ENCODE results near the gene ADGRL1.

The ADGRL1 gene

GRCh38 chr19:14185158-14185557 lies 20.8 kb downstream of the ADGRL1 start:
- no peak overlapping the region for H3K27ac ChIP-seq (replicated peaks)
- TF ChIP-seq GABPA (IDR thresholded peaks at IDR 0.05; ENCODE audit: low read depth) (no peak), CTCF (IDR thresholded peaks at IDR 0.05; ENCODE audit: insufficient read depth, low read length) (no peak), SPI1 (IDR thresholded peaks at IDR 0.05; ENCODE audit: borderline replicate concordance, low read depth) (no peak), POLR2AphosphoS5 (IDR thresholded peaks at IDR 0.05; ENCODE audit: low read depth) (no peak), REST (IDR thresholded peaks at IDR 0.05; ENCODE audit: insufficient replicate concordance, low read depth) (no peak)
- DNase-seq (ENCODE audit: low read depth in 1 of 2, low spot score in 1 of 2) = no peak
- no peak overlapping the region for H3K4me3 ChIP-seq (replicated peaks; ENCODE audit: insufficient read depth, low read length)
- H3K27me3 ChIP-seq (ENCODE audit: insufficient read depth, poor library complexity, severe bottlenecking) = no peaks in the 10 kb centered on the region

- no peak for TF ChIP-seq CTCF (IDR thresholded peaks at IDR 0.05; ENCODE audit: insufficient read depth, low read length)
- no peak for TF ChIP-seq POLR2AphosphoS5 (IDR thresholded peaks at IDR 0.05; ENCODE audit: low read depth)
- TF ChIP-seq REST (IDR thresholded peaks at IDR 0.05; ENCODE audit: insufficient replicate concordance, low read depth) = no peak
- no peak for TF ChIP-seq GABPA (IDR thresholded peaks at IDR 0.05; ENCODE audit: low read depth)
- TF ChIP-seq SPI1 (IDR thresholded peaks at IDR 0.05; ENCODE audit: borderline replicate concordance, low read depth) = no peak
- no peaks in the 10 kb centered on the region for H3K27me3 ChIP-seq (ENCODE audit: insufficient read depth, poor library complexity, severe bottlenecking)
- no peak overlapping the region for H3K27ac ChIP-seq (replicated peaks)
- H3K4me3 ChIP-seq (replicated peaks; ENCODE audit: insufficient read depth, low read length) = no peak overlapping the region
- DNase-seq (ENCODE audit: low read depth in 1 of 2, low spot score in 1 of 2) = no peak
These were observed 22.1 kb downstream of the ADGRL1 start for GRCh38 chr19:14183741-14184350.

GRCh38 chr19:14182476-14182875 lies 23.5 kb downstream of the ADGRL1 start:
- Histone ChIP-seq H3K27ac (replicated peaks) (no peak overlapping the region), H3K27me3 (ENCODE audit: insufficient read depth, poor library complexity, severe bottlenecking) (no peaks in the 10 kb centered on the region), H3K4me3 (replicated peaks; ENCODE audit: insufficient read depth, low read length) (no peak overlapping the region)
- TF ChIP-seq GABPA (IDR thresholded peaks at IDR 0.05; ENCODE audit: low read depth) (no peak), POLR2AphosphoS5 (IDR thresholded peaks at IDR 0.05; ENCODE audit: low read depth) (no peak), CTCF (IDR thresholded peaks at IDR 0.05; ENCODE audit: insufficient read depth, low read length) (no peak), REST (IDR thresholded peaks at IDR 0.05; ENCODE audit: insufficient replicate concordance, low read depth) (no peak)
- no peak for DNase-seq (ENCODE audit: low read depth in 1 of 2, low spot score in 1 of 2)

Measured in HL-60 (cell line).